A673 (cell line): ENCODE results near the gene CCR5. TPM values are rescaled to one million over a fixed set of nuclear protein-coding genes. Genes with fewer than 3 reads are reported as not detected.

ENCODE experiments used
- BruUV-seq: library from RNA; stranded (reverse); fragments of 400-500 nt; replicated peaks from 2 replicates; lab custom pipeline; 2021; lab: Mats Ljungman, UMichigan
- CTCF ChIA-PET: fragments of 300-600 bp; sonication (Branson Sonifier 250); formaldehyde crosslinking; loops from one replicate; lab custom pipeline; 2022; ENCODE audit warnings: antibody characterized with exemption; lab: Charles Lee
- POLR2A ChIA-PET: fragments of 300-600 bp; sonication (Branson Sonifier 250); formaldehyde crosslinking; loops from one replicate; lab custom pipeline; 2022; ENCODE audit warnings: antibody characterized with exemption; ENCODE audit not compliant: low non-redundant PET; lab: Charles Lee
- DNase-seq: peaks from one replicate; pipeline ENCODE4 v3.0.0-alpha.2; 2015; ENCODE audit warnings: low spot score
- H3K27ac ChIP-seq: fragments of 200-600 bp; sonication (generic); 2 replicates; pipeline ENCODE4 v1.5.1; 2016; ENCODE audit warnings: mixed run types, low read depth, mild to moderate bottlenecking, mixed read lengths, antibody characterized with exemption, low read length; ENCODE audit not compliant: poor library complexity, severe bottlenecking
- H3K27me3 ChIP-seq: fragments of 200-600 bp; sonication (generic); replicated peaks from 2 replicates; pipeline ENCODE4 v1.6.1; 2017; ENCODE audit warnings: mixed run types, low read depth, mild to moderate bottlenecking, mixed read lengths, antibody characterized with exemption, low read length; ENCODE audit not compliant: insufficient read depth, poor library complexity
- H3K36me3 ChIP-seq: fragments of 200-600 bp; sonication (generic); 2 replicates; pipeline ENCODE4 v1.6.1; 2016; ENCODE audit warnings: mixed run types, mild to moderate bottlenecking, mixed read lengths, antibody characterized with exemption, low read length; ENCODE audit not compliant: insufficient read depth, poor library complexity, severe bottlenecking
- H3K4me1 ChIP-seq: fragments of 200-600 bp; sonication (generic); 2 replicates; pipeline ENCODE4 v1.6.1; 2017; ENCODE audit warnings: mixed run types, mild to moderate bottlenecking, mixed read lengths, antibody characterized with exemption, low read length; ENCODE audit not compliant: insufficient read depth, poor library complexity, severe bottlenecking
- H3K4me3 ChIP-seq: fragments of 200-600 bp; sonication (generic); 2 replicates; pipeline ENCODE4 v1.5.1; 2016; ENCODE audit warnings: low read depth, mixed run types, mild to moderate bottlenecking, mixed read lengths, low read length; ENCODE audit not compliant: poor library complexity, severe bottlenecking
- H3K9me3 ChIP-seq: fragments of 200-600 bp; sonication (generic); 2 replicates; pipeline ENCODE4 v1.6.1; 2016; ENCODE audit warnings: mixed run types, low read depth, mild to moderate bottlenecking, mixed read lengths, antibody characterized with exemption, low read length; ENCODE audit not compliant: poor library complexity, severe bottlenecking
- EZH2 ChIP-seq: fragments of 200-600 bp; sonication (generic); IDR thresholded peaks from 2 replicates; pipeline ENCODE4 v1.6.1; 2017; ENCODE audit warnings: borderline replicate concordance, low read depth, mild to moderate bottlenecking, mixed read lengths, antibody characterized with exemption, low read length; ENCODE audit not compliant: poor library complexity, severe bottlenecking
- intact Hi-C: fragments of 100-400 bp; cut with micrococcal nuclease; formaldehyde crosslinking; loops from one replicate; pipeline ENCODE4 v1.10.0; 2022; ENCODE audit not compliant: unreplicated experiment
- total RNA-seq: library from RNA; stranded (reverse); gene quantifications from 2 replicates; pipeline ENCODE4 v1.2.3, GENCODE V29; 2021
- TF ChIP-seq, protein P1 (sequence below): fragments of 300-800, 200-600 bp; sonication (generic); conservative IDR thresholded peaks from 2 replicates; pipeline ENCODE4 v1.5.1; 2017; ENCODE audit warnings: low read depth, mild to moderate bottlenecking, antibody characterized with exemption, low read length, moderate library complexity, mixed read lengths

Gene CCR5
- total RNA-seq, 1 experiment from 2014 or later, result not detected

DNA sequence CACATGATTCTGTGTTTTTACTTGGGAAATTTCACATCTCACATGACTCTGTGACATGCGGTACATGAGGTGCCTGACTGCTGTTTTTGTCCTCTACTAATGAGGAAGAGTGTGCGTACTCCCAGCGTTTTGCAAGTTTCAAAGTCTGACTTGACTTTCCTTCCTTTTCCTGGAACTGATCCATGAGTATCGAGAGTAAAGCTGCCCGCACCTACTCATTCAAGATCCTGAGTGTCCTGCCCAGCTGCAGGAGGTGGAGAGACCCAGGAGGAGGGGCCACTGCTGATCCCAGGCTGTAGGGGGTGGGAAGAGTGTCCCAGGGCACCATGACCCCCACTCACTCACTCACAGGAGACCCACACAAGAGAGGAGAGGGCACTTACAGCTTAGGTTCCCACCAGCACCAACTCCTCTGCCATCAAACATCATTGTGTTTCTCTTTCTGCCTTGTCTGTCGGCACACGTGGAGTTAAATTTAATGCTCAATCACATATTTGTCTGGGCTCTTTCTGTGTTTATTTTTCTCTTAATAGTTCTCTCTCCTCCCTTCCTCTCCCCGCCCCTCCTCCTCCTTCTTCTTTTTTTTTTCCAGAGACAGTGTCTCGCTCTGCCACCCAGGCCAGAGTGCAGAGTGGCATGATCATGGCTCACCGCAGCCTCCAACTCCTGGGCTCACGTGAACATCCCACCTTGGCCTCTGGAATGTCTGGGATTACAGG lies 34.7 kb downstream of the CCR5 start:
- BruUV-seq, result no TSS peak
- H3K4me1 ChIP-seq, result no peaks in the 10 kb centered on the region
- no peaks in the 10 kb centered on the region for H3K36me3 ChIP-seq
- ChIA-PET POLR2A (no interaction called here), CTCF (no interaction called here)
- no peak overlapping the region for H3K4me3 ChIP-seq
- no peaks in the 10 kb centered on the region for H3K9me3 ChIP-seq
- intact Hi-C loops, result no loop called here
- TF ChIP-seq EZH2, result no peak
- TF ChIP-seq, protein P1, sequence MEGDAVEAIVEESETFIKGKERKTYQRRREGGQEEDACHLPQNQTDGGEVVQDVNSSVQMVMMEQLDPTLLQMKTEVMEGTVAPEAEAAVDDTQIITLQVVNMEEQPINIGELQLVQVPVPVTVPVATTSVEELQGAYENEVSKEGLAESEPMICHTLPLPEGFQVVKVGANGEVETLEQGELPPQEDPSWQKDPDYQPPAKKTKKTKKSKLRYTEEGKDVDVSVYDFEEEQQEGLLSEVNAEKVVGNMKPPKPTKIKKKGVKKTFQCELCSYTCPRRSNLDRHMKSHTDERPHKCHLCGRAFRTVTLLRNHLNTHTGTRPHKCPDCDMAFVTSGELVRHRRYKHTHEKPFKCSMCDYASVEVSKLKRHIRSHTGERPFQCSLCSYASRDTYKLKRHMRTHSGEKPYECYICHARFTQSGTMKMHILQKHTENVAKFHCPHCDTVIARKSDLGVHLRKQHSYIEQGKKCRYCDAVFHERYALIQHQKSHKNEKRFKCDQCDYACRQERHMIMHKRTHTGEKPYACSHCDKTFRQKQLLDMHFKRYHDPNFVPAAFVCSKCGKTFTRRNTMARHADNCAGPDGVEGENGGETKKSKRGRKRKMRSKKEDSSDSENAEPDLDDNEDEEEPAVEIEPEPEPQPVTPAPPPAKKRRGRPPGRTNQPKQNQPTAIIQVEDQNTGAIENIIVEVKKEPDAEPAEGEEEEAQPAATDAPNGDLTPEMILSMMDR, result no peak
- DNase-seq, result no peak
- H3K27me3 ChIP-seq, result no peaks in the 10 kb centered on the region
- no peak overlapping the region for H3K27ac ChIP-seq

DNA sequence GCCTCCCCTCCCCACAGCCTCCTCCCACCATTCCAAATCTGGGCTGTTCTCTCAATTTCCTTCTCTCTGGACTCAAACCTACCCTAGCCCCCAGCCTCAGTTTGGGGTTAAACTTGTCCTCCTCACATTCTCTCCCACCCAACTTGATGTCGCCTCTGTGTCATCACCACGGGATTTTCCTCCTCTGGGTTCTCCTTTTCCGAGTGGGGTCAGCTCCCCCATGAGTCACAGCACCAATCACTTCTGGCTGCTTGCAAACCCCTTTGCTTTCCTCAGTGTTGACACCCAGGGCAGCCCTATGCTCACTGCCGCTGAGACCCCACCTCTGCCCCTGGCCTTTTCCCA lies 35.7 kb downstream of the CCR5 start:
- no peaks in the 10 kb centered on the region for H3K36me3 ChIP-seq
- DNase-seq, result no peak
- TF ChIP-seq, protein P1, result no peak
- TF ChIP-seq EZH2, result no peak
- no peaks in the 10 kb centered on the region for H3K27me3 ChIP-seq
- H3K4me1 ChIP-seq, result no peaks in the 10 kb centered on the region
- BruUV-seq, result no TSS peak
- ChIA-PET POLR2A (no interaction called here), CTCF (no interaction called here)
- H3K4me3 ChIP-seq, result no peak overlapping the region
- no peak overlapping the region for H3K27ac ChIP-seq
- H3K9me3 ChIP-seq, result no peaks in the 10 kb centered on the region
- intact Hi-C loops, result no loop called here

DNA sequence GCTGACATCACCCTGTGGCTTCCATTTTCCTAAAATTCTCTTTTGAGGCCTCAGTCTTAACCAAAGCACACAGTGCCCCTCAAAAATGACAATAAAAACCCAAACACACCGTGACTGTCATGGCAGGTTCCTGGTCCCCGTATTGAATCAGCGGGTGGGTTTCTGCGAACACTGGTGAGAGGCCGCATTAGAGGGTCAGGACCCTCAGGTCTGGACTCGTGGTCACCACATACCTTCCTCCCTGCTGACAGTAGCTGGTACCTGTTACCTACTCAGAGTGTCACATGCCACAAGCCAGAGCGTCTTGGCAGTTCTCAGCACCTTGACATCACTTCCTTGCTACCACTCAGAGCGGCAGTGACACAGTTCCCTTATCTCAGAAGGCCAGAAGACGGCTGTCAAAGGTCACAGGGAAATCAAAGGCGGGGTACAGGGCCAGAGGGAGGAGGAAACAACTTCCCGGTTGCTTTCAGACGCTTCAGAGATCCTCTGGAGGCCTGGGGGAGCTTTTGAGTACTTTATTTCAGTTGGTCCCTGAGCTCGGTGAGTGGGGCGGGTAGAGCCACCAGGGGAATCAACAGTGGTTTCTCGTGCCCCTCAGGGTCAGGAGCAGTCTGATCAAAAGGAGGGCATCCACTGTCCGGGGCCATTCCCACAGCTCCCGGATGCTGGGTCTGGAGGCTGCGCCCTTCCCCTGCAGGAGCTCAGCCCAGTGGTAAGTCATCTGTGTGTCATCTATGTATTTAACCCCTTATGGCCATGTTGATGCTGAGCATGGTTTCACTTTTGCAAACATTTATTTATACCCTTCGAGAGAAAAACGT lies 36.3 kb downstream of the CCR5 start, which contains the start of the genes CCR5AS and CCRL2:
CCR5AS (minus strand) TSS at position 279 of the 824 bp plus-strand sequence.
CCRL2 (plus strand) TSS at position 472 of the 824 bp plus-strand sequence. CDS start 821 bp downstream, outside the sequence.
- H3K4me1 ChIP-seq, result no peaks in the 10 kb centered on the region
- no peaks in the 10 kb centered on the region for H3K27me3 ChIP-seq
- no peak for TF ChIP-seq EZH2
- TF ChIP-seq, protein P1, result no peak
- no peak within 1 kb of the TSS for H3K27ac ChIP-seq
- ChIA-PET POLR2A (no interaction called here), CTCF (no interaction called here)
- no peak within 1 kb of the TSS for H3K4me3 ChIP-seq
- BruUV-seq, result no TSS peak
- H3K36me3 ChIP-seq, result no peaks in the 10 kb centered on the region
- intact Hi-C loops, result no loop called here
- no peak for DNase-seq
- no peaks in the 10 kb centered on the region for H3K9me3 ChIP-seq
